IPS-NIHi11 (cell line): ENCODE measurements around the gene SERAC1.
"Not testable (repeated sequence)": the region's sequence is repeated elsewhere in the genome, so short reads cannot be mapped to it uniquely, and the experiment has no call there.

Source experiments
- DNase-seq: peaks from one replicate; pipeline ENCODE4 v3.0.0; 2012; ENCODE audit warnings: mixed read lengths, low spot score

The SERAC1 gene

DNA sequence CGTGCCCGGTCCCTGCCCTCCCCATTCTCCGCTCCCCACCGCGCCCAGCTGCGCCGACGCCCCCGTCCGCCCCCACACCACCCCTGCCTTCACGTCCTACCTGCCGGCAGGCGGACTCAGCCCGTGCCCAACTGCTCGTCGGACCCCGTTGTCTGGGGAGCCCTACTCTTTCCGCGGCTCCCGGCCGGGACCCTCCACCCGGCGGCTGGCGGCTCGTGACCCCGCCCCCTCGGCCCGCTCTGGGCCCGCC lies at the start of gene SERAC1:
Gene SERAC1, minus strand, starts transcription at position 223 of the 250 bp plus-strand sequence. CDS start 9,899 bp downstream, outside the sequence.
- DNase-seq: no peak

DNA sequence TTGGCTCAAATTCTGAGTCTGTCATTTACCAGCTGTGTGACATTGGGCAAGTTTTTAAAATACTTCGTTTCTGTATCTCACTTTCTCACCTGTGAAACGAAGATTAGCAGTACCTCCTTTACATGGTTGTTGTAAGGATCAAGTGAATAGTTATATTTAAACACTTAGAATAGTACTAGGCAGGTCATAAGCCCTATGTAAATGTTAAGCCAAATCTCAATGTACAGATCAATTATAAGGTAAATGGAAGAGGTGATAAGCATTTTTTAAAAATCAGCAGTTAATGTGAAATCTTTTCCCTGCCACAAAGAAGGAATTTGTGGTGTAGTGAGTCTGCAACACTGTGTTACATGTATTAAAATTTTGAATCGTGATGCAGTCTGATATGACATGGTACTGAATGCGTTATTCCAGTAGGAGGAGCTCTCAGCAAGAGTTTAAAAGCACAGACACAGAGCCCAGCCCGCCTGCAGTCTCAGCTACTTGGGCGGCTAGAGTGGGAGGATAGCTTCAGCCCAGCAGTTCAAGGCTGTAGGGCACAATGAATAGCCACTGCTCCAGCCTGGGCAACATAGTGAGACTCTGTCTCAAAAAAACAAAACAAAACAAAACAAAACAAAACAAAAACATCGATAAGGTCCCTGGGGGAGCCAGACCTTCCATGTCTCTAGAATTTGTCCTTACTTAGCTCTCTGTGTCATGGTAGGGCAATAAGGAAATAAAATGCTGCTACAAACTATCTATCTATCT lies 46.0 kb upstream of the SERAC1 start:
- peak; percentile 69 for DNase-seq

DNA sequence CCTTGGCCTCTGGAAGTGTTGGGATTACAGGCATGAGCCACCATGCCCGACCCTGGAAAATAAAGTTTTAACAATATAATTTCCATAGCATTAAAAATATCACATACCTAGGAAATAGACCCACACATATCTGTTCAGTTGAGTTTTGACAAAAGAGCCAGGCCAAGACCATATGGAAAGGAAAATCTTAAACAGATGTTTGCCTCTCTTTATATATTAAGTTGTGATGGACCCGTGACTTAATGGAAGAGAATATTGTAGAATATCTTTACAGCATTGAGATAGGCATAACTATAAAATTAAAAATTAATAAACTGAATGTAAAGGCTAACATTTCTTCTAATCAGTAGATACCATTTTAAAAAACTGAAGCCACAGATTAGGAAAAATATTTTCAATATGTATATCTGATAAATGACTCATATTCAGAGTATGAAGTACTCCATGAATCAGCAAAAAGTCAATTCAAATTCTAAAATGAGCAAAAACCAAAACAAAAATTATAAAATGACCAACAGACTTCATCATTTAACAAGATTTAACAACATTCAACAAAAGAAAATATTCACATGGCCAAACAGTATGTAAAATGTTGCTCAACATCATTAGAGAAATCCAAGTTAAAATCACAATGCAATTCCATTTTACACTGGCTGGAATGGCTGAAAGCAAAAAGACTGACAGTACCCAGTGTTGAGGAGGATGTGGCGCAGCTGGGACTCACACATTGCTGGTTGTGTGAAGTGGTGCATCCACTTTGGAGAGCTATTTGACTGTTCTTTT lies 43.4 kb upstream of the SERAC1 start:
- DNase-seq: no peak

DNA sequence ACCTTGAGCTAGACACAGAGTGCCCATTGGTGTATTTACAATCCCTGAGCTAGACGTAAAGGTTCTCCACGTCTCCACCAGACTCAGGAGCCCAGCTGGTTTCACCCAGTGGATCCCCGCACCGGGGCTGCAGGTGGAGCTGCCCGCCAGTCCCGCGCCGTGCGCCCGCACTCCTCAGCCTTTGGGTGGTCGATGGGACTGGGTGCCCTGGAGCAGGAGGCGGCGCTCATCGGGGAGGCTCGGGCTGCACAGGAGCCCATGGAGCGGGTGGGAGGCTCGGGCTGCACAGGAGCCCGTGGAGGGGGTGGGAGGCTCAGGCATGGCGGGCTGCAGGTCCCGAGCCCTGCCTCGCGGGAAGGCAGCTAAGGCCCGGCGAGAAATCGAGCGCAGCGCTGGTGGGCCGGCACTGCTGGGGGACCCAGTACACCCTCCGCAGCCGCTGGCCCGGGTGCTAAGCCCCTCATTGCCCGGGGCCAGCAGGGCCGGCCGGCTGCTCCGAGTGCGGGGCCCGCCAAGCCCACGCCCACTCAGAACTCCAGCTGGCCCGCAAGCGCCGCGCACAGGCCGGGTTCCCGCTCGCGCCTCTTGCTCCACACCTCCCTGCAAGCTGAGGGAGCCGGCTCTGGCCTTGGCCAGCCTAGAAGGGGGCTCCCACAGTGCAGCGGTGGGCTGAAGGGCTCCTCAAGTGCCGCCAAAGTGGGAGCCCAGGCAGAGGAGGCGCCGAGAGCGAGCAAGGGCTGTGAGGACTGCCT lies 41.7 kb upstream of the SERAC1 start:
- not testable (repeated sequence) for DNase-seq

DNA sequence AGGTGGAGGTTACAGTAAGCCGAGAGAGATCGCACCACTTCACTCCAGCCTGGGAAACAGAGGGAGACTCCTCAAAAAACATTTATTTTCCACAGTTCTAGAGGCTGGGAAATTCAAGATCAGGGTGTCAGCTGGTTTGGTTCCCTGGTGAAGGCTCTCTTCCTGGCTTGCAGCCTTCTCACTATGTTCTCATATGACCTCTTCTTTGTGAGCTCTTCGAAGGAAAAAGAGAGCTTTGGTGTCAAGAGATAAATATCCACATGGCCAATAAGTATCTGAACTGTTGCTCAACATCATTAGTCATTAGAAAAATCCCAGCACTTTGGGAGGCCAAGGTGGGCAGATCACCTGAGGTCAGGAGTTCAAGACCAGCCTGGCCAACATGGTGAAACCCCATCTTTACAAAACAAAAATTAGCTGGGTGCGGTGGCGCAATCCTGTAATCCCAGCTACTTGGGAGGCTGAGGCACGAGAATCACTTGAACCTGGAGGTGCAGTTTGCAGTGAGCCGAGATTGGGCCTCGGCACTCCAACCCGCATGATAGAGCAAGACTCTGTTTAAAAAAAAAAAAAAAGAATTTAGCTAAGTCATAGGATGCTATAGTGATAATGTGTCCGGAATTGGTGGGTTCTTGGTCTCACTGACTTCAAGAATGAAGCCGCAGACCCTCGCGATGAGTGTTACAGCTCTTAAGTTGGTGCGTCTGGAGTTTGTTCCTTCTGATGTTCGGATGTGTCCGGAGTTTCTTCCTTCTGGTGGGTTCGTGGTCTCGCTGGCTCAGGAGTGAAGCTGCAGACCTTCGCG lies 40.4 kb upstream of the SERAC1 start:
- DNase-seq: not testable (repeated sequence)

DNA sequence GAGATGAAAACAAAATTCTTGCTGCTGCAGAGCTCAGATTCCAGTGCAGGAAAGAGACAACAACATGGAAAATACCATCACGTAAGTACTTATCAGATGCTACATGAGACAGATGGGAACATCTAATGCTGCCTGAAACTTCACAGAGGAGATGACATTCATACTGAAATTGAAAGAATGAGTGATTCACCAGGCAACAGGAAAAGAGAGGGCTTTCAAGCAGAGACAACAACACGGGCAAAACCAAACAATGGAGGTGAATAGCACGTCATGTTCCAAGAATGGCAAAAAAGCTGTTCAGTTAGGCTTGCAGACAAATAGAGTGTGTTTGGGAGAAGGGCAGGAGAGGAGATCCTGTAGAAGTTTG lies 39.3 kb upstream of the SERAC1 start:
- no peak for DNase-seq

DNA sequence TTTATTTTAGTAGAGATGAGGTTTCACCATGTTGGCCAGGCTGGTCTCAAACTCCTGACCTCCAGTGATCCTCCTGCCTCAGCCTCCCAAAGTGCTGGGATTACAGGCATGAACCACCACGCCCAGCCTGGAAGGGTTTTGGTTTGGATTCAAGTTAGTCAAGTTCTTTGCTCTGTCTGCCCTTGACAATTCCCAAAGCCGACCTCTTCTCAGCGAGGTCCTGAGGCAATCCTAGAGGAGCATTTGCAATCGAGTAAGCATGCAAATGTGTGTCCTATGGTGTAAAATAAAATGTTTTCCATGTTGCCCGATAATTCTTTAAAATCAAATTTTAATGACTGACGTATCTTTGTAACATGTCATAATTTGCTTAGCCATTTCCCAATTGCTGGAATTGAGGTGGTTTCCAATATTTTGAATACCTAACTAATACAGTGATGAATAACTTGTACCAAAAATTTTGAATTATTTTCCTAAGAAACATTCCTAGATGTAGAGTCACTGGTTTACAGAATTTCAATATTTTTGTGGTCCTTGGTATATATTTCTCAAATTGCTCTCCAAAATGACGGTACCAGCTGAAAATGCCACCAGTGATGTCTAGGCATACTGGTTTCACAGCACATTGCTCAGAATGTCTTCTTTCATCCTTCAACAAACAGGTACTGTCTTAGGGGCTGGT lies 38.8 kb upstream of the SERAC1 start:
- no peak for DNase-seq

DNA sequence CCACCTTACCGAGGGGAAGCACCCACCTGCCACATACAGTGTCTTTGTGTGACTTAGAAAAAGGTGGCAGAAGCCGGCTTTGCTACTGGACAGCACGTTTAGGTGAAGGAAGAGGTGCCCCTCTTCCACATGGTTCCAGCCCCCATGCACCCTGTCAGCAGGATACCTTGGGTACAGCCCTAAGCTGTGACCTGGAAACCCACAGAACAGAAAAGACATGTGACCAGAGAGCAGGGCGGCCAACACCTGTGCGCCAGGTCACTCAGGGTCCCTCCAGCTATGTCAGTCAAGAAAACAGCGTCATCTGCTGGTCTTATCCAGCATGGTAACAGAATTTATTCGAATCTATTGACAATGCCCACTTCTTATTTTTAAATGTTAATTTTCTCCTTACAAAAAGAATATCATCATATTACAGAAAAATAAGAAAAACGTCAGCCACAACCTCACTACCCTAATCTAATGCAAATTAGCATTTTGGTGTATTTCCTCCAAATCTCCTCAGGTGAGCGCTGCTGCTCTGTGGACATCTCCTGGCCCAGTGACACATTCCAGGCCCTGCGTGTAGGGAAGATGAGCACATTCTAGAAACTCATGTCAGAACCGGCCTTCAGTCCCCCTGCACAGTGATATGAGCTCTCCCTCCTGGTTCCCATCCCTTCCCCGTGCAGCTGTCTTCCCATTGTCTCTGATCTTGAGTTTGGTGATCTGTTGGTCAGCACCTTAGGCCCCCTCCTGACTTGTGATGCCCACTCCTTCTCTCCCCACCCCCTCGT lies 37.3 kb upstream of the SERAC1 start:
- peak; percentile 68 for DNase-seq

DNA sequence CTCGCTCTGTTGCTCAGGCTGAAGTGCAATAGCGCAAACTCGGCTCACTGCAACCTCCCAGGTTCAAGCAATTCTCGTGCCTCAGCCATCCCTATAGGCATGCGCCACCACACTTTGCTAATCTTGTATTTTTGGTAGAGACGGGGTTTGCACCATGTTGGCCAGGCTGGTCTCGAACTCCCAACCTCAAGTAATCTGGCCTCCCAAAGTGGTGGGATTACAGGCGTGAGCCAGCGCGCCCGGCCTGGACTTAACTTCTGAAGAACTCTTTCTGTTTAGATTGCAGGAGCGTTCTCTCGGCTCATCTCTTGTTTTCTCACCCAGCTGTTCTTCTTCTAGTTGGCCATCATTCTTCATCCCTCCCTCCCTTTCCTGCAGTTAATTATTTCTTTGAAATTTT lies 30.4 kb upstream of the SERAC1 start:
- no peak for DNase-seq

DNA sequence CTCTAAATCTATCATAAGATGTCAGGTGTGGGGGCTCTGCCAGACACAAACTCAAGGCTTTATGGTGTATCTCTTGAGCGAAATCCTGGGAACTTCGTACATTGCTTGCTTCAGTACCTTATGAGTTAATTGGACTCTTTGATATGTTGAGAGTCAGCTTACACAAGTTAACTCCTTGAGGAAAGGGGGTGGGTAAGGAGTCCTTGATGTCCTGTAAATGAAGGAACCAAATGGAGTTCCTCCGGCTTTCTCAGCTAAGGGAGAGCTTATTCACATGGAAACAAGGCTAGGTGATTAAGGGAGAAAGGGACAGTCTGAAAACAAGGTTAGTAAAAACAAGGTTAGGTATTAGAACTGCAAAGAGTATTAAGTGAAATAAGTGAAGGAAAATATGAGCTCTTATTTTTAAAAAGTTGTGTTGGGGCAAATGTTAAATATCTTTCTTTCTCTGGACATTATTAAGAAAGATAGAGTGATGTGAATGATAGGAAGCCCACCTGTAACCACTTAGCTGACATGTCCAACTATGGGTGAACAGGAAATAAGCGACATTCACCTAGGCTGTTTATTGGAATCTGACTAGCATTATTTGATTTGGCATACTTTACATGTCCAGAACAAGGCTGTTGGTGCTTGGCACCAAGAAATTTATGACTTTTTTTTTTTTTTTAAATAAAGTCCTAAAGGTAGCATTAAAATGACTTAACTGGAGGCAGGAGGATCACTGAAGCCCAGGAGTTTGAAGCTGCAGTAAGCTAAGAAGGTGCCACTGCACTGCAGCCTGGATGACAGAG lies 26.6 kb upstream of the SERAC1 start:
- DNase-seq: no peak

DNA sequence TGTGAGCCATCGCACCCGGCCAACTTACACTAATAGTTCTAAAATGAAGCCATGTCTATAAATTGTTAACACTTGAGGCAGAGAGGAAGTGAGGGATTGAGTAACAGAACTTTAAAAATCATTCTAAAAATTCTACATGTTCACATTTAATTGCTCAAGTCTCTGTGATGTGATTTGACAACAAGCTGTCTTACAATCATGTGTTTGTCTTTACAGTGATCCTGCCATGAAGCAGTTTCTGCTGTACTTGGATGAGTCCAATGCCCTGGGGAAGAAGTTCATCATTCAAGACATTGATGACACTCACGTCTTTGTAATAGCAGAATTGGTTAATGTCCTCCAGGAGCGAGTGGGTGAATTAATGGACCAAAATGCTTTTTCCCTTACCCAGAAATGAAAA lies 23.7 kb upstream of the SERAC1 start:
- DNase-seq: no peak

DNA sequence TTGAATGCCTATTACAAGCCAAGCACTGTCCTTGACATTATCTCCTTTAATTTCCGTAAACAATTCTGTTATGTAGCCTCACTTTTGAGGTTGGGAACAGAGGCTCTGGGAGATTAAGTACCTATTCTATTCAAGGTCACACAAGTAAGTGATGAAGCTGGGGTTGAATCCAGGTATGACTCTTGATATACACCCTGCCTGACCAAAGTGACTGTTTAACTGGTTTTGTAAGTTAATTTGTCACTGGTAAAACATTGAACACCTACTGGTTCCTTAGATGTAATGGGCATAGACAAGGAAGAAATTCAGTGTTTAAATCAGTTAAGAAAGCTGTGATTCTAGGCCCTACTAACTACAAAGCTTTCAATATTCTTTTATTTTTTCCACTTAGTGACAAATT lies 23.0 kb upstream of the SERAC1 start:
- no peak for DNase-seq

DNA sequence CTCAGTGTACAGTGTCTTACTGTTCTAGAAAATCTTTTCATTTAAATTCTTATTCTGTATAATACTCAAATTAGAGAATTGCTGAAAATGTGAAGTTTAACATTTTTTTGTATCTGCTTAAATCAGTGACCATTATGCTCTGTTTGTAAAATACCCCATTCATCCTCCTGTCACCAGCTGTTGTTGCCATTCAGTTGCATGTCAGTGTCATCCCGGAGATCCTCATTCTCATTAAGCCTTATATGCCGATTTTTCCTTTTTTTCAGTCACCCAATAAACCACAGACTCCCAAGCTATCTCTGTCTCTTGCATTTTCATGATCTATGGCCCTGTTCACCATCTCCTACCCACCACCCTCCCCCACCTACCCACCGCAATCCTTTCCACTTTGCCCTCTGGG lies 20.5 kb upstream of the SERAC1 start:
- no peak for DNase-seq

DNA sequence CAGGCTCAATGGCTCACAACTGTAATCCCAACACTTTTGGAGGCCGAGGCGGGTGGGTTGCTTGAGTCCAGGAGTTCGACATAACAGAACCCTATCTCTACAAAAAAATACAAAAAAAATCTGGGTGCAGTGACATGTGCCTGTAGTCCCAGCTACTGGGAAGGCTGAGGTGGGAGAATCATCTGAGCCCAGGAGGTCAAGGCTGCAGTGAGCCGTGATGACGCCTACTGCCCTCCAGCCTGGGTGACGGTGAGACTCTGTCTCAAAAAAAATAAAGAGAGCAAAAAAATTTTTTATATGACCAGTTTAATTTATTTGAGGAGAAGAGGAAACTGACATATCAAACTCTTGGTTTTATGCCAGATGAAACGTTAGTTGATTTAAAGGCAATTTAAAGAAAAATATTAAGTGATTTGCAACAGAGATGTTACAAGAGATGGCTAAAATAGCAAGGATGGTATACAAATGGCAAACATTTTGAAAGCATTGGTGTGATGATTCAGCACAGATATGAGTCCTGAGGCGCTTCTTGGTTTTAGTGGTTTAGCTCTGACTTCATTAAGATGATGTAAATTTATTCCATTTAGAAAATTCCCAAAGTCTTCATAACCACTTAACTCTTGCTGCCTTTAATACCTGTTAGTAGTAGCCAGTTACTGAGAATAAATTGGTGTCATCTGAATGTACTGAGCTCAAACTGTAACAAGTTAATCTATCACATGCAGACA lies 17.8 kb upstream of the SERAC1 start:
- no peak for DNase-seq

DNA sequence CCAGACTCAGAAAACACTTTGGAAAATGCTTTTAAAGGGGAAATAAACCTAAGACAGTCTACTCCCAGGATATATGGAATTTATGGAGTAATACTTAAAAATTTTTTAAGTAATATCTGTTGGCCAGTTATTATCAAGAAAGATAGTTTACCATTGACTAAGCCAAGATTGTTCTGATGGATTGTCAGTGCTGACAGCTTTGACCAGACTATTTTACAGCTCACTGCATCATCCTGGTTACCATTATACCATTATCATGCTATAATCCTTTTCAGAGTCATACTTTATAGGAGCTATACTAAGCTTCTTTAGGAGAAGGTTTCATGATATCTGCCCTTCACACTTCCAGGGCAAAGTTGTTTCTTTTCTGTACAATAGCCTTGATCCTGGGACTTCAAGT lies 16.5 kb upstream of the SERAC1 start:
- no peak for DNase-seq

DNA sequence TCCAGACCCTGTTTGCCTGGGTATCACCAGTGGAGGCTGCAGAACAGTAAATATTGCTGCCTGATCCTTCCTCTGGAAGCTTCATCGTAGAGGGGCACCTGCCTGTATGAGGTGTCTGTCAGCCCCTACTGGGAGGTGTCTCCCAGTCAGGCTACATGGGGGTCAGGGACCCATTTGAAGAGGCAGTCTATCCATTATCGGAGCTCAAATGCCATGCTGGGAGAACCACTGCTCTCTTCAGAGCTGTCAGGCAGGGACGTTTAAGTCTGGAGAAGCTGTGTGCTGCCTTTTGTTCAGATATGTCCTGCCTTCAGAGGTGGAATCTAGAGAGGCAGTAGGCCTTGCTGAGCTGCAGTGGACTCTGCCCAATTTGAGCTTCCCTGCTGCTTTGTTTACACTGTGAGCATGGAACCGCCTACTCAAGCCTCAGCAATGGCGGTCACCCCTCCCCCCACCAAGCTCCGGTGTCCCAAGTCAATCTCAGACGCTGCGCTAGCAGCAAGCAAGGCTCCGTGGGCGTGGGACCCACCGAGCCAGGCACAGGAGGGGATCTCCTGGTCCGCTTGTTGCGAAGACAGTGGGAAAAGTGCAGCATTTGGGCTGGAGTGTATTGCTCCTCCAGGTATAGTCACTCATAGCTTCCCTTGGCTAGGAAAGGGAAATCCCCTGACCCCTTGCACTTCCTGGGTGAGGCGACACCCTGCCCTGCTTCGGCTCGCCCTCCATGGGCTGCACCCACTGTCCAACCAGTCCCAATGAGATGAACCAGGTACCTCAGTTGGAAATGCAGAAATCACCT lies 15.3 kb upstream of the SERAC1 start:
- DNase-seq: not testable (repeated sequence)

DNA sequence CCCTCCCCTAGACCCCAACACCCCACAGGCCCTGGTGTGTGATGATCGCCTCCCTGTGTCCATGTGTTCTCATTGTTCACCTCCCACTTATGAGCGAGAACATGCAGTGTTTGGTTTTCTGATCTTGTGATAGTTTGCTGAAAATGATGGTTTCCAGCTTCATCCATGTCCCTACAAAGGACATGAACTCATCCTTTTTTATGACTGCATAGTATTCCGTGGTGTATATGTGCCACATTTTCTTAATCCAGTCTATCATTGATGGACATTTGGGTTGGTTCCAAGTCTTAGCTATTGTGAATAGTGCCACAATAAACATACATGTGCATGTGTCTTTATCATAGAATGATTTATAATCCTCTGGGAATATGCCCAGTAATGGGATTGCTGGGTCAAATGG lies 9.7 kb upstream of the SERAC1 start:
- DNase-seq: not testable (repeated sequence)

DNA sequence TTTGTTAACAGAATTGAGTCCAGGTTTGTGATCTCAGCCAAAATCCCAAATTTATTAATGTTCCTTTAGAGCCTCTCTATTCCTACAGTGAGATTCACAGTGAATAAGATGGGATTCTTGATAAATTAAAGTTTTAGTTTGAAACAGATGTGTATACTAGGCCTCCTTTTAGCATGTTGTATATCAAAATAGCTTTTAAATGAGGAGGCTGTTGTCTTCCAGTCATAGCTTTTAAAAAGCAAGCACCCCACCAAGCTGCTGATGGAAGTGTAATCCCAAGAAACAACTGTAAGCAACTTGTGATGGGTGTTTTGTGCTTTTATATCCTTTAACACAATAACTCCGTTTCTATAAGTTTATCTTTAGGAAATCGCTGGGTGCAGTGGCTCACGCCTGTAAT lies 7.0 kb upstream of the SERAC1 start:
- DNase-seq: no peak

DNA sequence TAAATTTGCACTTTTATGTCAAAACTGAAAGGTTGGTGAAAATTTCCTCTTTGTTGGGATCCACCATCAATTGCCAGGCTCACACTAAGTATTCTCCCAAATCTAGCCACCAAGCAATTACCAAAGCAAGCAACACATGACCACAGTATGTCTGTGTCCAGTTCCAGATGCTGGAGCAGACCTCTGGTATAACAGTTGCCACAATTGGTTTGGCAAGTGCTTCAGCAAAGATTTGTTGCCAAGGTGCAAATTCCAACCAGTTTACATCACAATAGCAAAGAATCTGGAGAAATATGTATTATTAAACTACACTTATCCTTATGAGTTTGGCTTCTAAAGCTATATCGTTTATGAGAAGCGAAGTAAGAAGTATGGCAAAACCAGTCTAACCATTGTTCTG lies 6.5 kb upstream of the SERAC1 start:
- DNase-seq: no peak
